OCI-M2 (cell line): ENCODE data around the gene SH2D2A.

Experiments used
- DNase-seq: peaks from one replicate; lab custom pipeline; 2025; ENCODE audit not compliant: unreplicated experiment; lab: John Stamatoyannopoulos, UW

Gene SH2D2A

GRCh38 chr1:156804572-156805243 lies 11.9 kb downstream of the SH2D2A start:
- DNase-seq = no peak

DNA sequence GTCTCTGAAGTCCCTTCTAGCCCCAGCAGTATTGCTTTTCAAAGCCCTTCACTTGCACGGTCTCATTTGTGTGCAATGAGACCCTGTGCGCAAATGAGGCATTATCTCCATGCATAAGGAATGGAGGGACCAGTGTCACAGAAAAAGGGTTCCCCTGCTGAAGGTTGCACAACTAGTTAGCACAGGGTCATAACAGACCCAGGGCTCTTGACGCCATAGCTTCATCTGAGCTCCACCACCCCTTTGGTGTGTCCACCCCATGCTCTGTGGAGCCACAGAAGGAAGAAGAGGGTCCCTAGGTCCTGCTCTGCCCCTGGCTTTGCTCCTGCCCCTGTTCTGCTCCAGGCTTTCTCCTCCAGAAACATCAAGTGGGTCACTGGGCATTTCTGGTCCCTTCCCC lies 12.6 kb downstream of the SH2D2A start:
- no peak for DNase-seq

- no peak for DNase-seq
Measured at GRCh38 chr1:156803086-156803851, 13.4 kb downstream of the SH2D2A start.

DNA sequence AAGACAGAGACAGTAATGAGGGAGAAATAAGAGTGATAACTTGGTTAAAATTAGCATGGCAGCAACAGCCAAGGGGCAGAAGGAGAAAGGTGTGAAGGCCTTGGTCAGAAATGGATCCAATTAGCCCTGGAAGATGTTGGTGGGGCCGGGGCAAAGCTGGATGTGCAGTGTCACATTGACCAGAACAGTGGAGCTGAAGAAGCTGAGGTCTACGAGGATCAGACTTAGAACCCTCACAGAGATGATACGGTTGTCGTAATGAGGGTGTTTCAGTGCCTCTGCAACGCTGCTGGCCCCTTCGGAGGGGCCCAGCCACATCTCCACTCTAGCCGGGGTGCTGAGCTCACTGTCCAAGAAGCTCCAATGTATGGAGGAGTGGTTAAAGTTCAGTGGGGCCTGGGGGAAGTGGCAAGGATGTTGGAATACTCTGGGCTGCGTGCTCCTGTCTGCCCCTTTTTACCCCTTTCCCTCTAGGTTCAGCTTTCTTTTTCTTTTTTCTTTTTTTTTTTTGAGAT lies 14.2 kb downstream of the SH2D2A start:
- no peak for DNase-seq

DNA sequence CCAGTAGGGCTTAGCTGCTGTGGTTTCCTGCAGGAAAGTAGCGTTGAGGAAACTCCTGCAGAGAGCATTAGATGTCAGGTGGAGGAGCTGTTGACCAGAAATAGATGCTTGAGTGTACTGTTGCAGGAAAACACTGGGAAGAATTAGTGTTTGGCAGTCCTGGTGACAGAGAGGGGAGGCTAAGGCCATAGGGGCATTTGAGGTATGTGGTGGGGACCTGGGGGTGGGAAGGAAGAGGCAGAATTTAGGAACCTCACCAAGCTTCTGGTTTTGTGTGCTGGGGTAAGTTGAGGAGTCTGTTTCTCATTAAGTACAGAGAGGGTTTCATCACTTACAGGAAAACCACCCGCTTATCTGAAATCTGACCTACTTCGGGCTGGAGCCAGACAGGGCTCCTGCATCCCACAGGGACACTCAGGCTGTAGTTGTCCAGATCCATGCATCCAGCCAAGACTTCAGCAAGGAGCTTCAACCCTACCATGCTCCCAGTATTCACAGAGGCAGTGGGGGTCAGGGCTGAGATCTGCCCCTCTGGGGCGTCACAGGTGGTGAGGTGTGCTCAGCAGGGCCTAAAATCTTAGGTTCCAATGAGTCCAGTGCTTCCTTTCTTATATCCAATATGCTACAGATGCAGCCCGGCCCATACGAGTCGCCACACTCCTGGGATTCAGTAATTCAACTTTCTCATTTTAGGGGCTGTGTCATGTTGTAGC lies 15.1 kb downstream of the SH2D2A start:
- no peak for DNase-seq

- DNase-seq = no peak
Measured at GRCh38 chr1:156797212-156797871, 19.3 kb downstream of the SH2D2A start.

DNA sequence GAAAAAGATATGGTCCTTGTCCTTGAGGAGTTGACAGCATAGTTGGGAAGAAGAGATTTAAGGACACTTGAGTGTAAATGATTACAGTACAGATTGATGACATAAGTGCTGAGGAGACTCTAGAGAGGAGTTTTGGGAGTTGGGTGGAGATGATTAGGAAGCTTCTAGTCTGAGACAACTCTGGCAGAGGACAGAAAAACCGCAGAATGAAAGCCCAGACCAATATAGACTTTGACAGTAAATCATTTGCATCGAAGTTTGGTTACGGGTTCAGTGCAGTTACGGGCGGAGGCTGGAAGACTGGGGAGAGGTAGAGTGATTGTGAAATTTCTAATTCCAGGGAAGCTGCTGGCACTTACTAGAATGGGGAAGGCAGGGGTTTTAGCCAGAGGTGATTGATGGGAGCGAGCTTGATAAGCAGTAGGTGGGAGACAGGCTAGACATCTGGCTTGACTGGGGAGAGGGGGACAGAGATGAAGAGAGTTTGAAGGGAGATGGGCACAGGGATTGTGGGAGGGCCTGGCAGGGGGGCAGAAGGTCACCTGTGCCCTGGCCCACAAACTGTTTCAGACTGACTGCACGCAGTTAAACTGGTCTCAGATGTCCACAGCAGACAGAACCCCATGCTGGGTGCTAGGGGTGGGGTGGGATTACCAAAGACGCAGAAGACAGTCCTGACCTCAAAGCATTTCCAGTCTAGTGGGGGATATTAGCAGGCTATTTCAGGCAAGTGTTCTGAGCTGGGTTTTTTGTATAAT lies 20.1 kb downstream of the SH2D2A start:
- DNase-seq = no peak

GRCh38 chr1:156795787-156796186 lies 20.9 kb downstream of the SH2D2A start:
- no peak for DNase-seq

GRCh38 chr1:156795374-156795733 lies 21.3 kb downstream of the SH2D2A start:
- no peak for DNase-seq

GRCh38 chr1:156794506-156795373 lies 21.9 kb downstream of the SH2D2A start:
- no peak for DNase-seq

DNA sequence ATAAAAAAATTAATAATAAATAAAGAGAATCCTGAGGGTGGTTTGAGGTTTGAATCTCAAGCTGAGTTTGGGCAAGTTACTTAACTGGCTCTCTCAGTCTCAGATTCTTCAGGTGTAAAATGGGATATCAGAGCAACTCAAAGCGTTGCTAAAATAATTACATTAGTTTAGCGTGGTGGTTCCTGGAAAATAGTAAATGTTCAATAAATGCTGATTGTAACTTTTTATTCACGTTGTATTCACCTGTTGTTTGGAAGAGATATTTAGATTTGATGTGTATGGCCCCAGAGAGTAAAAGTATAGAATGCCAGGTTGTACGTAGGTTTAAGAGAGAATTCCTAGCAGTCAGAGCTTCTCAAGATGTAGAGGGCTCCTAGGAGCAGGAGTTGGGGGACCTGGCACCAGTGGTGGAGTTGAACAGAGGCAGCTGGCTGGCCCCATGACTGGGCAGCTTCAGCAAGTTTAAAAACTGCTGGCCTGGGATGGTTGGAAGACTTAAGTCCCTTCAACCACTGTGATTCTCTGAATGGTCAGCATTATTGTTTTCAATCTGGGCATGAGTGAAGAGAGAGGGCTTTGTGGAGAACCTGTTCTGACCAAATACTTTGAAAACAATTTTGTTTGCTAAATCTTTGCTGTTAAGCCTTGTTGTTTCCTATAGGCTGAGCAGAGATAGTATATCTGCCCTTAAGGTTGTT lies 26.9 kb downstream of the SH2D2A start:
- DNase-seq = no peak

DNA sequence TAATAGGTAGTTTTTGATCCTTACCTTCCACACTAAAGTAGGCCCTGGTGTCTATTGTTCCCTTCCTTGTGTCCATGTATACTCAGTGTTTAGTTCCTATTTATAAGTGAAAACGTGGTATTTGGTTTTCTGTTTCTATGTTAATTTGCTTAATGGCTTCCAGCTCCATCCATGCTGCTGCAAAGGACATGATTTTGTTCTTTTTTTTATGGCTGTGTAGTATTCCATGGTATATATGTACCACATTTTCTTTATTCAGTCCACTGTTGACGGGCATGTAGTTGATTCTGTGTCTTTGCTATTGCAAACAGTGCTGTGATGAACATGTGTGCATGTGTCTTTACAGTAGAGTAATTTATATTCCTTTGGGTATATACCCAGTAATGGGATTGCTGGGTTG lies 28.5 kb downstream of the SH2D2A start:
- no peak for DNase-seq

- no peak for DNase-seq
Measured at GRCh38 chr1:156786640-156787039, 30.0 kb downstream of the SH2D2A start.

DNA sequence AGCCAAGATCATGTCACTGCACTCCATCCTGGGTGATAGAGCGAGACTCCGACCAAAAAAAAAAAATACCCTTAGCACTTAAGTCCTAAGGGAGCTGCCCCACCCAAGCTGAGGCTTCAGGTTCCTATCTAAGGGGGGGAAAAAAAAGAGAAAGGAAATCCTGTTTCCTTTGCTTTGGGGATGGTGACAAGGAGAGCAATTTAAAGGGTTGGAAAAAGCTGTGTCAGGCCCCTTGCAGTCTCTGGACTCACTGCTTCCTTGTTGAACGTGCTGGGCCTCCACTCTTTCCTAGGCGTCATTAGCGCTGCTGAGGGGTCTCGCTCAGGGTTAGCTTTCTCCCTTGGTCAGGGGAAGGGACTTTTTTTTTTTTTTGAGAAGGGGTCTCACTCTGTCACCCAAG lies 31.2 kb downstream of the SH2D2A start:
- no peak for DNase-seq

DNA sequence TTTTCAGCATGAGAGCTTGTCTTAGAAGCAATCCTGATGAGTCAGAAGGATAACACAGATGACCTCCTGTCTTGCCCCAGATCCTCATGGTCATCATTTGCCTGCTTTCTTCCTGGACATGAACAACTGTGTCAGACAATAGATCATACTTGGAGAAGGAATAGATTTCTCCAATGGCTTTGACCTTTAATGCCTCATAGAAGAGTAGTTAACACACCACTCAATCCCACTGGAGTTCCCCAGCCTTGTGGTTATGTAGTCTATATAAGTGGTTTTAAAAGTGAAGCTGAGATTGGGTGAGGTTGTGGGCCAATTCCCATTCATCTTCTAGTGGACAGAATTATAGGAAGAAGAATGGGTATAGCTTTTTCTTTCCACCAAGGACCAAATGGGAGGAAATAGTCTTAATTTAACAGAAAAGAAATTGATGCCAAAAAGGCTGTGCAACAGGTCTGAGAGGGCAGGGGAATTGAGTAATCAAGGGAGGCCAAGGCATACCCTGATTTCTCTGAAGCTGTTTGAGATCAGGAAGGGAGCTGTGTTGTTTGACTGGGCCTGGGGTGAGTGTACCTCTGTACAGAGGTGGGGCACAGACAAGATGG lies 35.0 kb downstream of the SH2D2A start:
- DNase-seq = no peak

- no peak for DNase-seq
Measured at GRCh38 chr1:156777573-156777972, 39.1 kb downstream of the SH2D2A start.

DNA sequence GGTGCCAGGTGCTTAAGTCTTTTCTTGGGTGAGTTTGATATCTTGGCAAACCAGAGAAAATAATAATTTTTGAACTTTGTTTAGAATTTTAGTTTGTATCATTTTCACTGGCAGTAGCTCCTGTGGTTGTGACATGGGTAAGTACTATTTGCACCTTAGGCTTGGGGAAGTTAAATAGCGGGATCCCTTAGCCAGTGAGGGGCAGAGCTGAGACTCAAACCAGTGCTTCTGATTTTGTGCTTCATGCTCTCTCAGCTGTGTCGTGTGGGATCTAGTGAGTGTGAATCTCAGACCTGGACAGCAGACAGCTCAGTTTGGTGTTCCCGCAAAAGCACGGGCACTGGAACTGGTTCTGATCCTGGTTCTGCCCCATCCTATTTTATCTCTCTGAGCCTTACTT lies 39.7 kb downstream of the SH2D2A start:
- DNase-seq = no peak

DNA sequence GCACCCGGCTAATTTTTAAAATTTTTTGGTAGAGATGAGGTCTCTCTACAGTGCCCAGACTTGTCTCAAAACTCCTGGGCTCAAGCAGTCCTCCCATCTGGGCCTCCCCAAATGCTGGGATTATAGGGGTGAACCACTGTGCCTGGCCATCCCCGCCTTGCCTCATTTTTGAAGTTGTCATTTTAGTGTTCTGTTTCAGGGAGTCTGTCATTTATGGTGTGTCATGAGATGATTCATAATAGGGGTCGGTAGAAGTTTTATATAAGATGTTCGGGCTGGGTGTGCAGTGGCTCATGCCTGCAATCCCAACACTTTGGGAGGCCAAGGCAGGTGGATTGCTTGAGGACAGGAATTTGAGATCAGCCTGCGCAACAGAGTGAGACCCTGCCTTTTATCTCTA lies 40.8 kb downstream of the SH2D2A start:
- no peak for DNase-seq

- DNase-seq = no peak
Measured at GRCh38 chr1:156773607-156774006, 43.0 kb downstream of the SH2D2A start.
